ENCODE measurements around the gene SENP2. TPM values are rescaled to one million over a fixed set of nuclear protein-coding genes. Genes with fewer than 3 reads are reported as not detected.
A peak's percentile ranks its signal among the peaks of the same experiment; 100 is the strongest.

The SENP2 gene
- total RNA-seq, 1 experiment from 2014 or later: 36.1 TPM

- peak; percentile 47; the same call in 1 of the 2 replicates for TF ChIP-seq SIN3A (IDR thresholded peaks at IDR 0.05; ENCODE audit: low read depth)
Measured at GRCh38 chr3:185549122-185549521, 37.0 kb upstream of the SENP2 start (continued).

- ChIA-PET CTCF (no interaction called here), POLR2A (no interaction called here), RAD21 (ENCODE audit: low non-redundant PET in 1 of 2, low total read pairs in 2 of 2, uncharacterized antibody in 2 of 2, unreplicated experiment in 2 of 2) (no interaction called here)
- Histone ChIP-seq H3K27ac (ENCODE audit: low read depth, low read length) (peak overlapping the region; percentile 49), H3K9me2 (ENCODE audit: insufficient read depth) (no peaks in the 10 kb centered on the region), H2AFZ (ENCODE audit: low read depth, low read length, poor library complexity, severe bottlenecking) (no peak overlapping the region), H3K79me2 (ENCODE audit: insufficient read depth, low read length) (no peaks in the 10 kb centered on the region), H3K36me3 (ENCODE audit: control insufficient read depth in 1 of 2, insufficient read depth in 2 of 2, low read length in 2 of 2) (no peaks in the 10 kb centered on the region), H3K4me2 (ENCODE audit: low read length) (peak overlapping the region; percentile 70), H3K9me3 (ENCODE audit: control insufficient read depth in 1 of 2, insufficient read depth in 1 of 2, low read depth in 1 of 2, low read length in 2 of 2) (no peaks in the 10 kb centered on the region), H3K9ac (ENCODE audit: low read length) (peak overlapping the region; percentile 47), H3K27me3 (ENCODE audit: insufficient read depth, low read length) (no peaks in the 10 kb centered on the region), H3K4me3 (replicated peaks in 1 of 2; ENCODE audit: low read depth in 1 of 2, low read length in 2 of 2) (peak overlapping the region in 1 of 2 experiments; percentile 34; a peak in 2 of 4 replicates), H4K20me1 (ENCODE audit: insufficient read depth) (no peaks in the 10 kb centered on the region), H3K4me1 (ENCODE audit: control insufficient read depth in 1 of 2, insufficient read depth in 2 of 2, low read length in 2 of 2) (peaks cover 56 to 84% of the 10 kb centered on the region in 2 experiments)
- no peak for ATAC-seq
- BruUV-seq (replicated peaks): no TSS peak
- intact Hi-C loops (cut with micrococcal nuclease): no loop called here
- DNase-seq (ENCODE audit: low read depth, low spot score): no peak
- TF ChIP-seq, protein P1, sequence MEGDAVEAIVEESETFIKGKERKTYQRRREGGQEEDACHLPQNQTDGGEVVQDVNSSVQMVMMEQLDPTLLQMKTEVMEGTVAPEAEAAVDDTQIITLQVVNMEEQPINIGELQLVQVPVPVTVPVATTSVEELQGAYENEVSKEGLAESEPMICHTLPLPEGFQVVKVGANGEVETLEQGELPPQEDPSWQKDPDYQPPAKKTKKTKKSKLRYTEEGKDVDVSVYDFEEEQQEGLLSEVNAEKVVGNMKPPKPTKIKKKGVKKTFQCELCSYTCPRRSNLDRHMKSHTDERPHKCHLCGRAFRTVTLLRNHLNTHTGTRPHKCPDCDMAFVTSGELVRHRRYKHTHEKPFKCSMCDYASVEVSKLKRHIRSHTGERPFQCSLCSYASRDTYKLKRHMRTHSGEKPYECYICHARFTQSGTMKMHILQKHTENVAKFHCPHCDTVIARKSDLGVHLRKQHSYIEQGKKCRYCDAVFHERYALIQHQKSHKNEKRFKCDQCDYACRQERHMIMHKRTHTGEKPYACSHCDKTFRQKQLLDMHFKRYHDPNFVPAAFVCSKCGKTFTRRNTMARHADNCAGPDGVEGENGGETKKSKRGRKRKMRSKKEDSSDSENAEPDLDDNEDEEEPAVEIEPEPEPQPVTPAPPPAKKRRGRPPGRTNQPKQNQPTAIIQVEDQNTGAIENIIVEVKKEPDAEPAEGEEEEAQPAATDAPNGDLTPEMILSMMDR (IDR thresholded peaks at IDR 0.05 in 2 of 3, conservative IDR thresholded peaks at IDR 0.05 in 1 of 3; ENCODE audit: borderline replicate concordance in 1 of 3, insufficient read depth in 1 of 3, low read depth in 2 of 3, low read length in 2 of 3): no peak
- TF ChIP-seq, protein P2, sequence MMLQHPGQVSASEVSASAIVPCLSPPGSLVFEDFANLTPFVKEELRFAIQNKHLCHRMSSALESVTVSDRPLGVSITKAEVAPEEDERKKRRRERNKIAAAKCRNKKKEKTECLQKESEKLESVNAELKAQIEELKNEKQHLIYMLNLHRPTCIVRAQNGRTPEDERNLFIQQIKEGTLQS (IDR thresholded peaks at IDR 0.05): no peak
- TF ChIP-seq, protein P3, sequence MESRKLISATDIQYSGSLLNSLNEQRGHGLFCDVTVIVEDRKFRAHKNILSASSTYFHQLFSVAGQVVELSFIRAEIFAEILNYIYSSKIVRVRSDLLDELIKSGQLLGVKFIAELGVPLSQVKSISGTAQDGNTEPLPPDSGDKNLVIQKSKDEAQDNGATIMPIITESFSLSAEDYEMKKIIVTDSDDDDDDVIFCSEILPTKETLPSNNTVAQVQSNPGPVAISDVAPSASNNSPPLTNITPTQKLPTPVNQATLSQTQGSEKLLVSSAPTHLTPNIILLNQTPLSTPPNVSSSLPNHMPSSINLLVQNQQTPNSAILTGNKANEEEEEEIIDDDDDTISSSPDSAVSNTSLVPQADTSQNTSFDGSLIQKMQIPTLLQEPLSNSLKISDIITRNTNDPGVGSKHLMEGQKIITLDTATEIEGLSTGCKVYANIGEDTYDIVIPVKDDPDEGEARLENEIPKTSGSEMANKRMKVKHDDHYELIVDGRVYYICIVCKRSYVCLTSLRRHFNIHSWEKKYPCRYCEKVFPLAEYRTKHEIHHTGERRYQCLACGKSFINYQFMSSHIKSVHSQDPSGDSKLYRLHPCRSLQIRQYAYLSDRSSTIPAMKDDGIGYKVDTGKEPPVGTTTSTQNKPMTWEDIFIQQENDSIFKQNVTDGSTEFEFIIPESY (IDR thresholded peaks at IDR 0.05; ENCODE audit: extremely low read depth, insufficient replicate concordance, low read length): no peak
- TF ChIP-seq, protein P4, sequence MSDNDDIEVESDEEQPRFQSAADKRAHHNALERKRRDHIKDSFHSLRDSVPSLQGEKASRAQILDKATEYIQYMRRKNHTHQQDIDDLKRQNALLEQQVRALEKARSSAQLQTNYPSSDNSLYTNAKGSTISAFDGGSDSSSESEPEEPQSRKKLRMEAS (IDR thresholded peaks at IDR 0.05): no peak
- TF ChIP-seq ELF1 (IDR thresholded peaks at IDR 0.05; ENCODE audit: borderline replicate concordance, low read depth) (no peak), CEBPB (IDR thresholded peaks at IDR 0.05; ENCODE audit: low read depth) (no peak), EGR1 (IDR thresholded peaks at IDR 0.05; ENCODE audit: low read depth) (no peak)
Measured at GRCh38 chr3:185549651-185550111, 36.4 kb upstream of the SENP2 start.
